ENCODE results near the gene FUCA1.
"Not testable (repeated sequence)": the region's sequence is repeated elsewhere in the genome, so short reads cannot be mapped to it uniquely, and the experiment has no call there.

The FUCA1 gene

DNA sequence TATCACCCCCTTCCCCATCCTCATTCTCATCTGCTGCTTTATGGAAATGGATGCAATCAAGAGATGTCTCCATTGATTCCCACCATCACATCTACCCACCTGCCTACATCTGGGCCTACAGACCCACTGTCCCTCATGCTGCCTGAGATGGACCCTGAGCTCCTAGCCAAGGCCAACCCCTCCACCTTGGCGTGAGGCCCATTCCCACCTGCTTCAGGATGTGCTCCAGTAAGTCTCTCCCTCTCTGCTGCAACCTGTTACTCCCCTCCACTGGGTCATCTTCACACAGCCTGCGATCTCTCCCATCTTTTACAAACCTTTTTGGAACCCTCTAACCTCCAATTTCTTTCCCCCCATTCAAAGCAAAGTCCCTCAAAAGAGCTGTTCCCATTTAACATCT, 63.1 kb downstream of the FUCA1 start:
- TF ChIP-seq, protein P1, sequence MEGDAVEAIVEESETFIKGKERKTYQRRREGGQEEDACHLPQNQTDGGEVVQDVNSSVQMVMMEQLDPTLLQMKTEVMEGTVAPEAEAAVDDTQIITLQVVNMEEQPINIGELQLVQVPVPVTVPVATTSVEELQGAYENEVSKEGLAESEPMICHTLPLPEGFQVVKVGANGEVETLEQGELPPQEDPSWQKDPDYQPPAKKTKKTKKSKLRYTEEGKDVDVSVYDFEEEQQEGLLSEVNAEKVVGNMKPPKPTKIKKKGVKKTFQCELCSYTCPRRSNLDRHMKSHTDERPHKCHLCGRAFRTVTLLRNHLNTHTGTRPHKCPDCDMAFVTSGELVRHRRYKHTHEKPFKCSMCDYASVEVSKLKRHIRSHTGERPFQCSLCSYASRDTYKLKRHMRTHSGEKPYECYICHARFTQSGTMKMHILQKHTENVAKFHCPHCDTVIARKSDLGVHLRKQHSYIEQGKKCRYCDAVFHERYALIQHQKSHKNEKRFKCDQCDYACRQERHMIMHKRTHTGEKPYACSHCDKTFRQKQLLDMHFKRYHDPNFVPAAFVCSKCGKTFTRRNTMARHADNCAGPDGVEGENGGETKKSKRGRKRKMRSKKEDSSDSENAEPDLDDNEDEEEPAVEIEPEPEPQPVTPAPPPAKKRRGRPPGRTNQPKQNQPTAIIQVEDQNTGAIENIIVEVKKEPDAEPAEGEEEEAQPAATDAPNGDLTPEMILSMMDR (IDR thresholded peaks at IDR 0.05; ENCODE audit: borderline replicate concordance, control extremely low read depth, extremely low read depth, insufficient read depth, missing control alignments): no peak
- in situ Hi-C loops (cut with MboI; ENCODE audit: low sequenced_read_pairs, unreplicated experiment): no loop called here
- DNase-seq (ENCODE audit: low spot score): no peak

DNA sequence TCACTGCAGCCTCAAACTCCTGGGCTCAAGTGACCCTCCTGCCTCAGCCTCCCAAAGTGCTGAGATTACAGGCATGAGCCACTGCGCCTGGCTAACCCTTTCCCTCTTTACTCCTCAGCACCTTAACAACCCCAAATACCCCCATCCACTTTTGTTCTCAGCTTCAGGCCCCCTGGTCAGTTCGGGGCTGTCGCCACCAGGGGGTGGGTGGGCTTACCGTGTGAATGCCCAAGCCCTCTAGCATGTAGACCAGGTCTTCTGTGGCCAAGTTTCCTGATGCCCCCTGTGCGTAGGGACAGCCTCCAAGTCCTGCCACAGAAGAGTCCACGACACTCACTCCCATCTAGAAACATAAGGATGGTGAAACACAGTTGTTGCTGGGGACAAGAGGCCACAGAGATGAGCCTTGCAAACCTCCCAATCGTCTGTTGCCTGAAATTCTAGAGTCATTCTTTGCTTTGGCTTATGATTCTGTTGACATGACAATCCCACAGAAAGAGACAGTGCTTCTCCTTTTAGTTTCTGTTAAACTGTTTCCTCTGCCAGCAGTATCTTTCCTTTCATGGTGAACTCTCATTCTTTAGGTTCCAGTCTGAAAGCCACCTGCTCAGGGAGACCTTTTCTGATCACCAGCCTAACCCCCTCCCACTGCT, 63.8 kb downstream of the FUCA1 start:
- in situ Hi-C loops (cut with MboI; ENCODE audit: low sequenced_read_pairs, unreplicated experiment): no loop called here
- TF ChIP-seq, protein P1 (IDR thresholded peaks at IDR 0.05; ENCODE audit: borderline replicate concordance, control extremely low read depth, extremely low read depth, insufficient read depth, missing control alignments): no peak
- DNase-seq (ENCODE audit: low spot score): no peak

DNA sequence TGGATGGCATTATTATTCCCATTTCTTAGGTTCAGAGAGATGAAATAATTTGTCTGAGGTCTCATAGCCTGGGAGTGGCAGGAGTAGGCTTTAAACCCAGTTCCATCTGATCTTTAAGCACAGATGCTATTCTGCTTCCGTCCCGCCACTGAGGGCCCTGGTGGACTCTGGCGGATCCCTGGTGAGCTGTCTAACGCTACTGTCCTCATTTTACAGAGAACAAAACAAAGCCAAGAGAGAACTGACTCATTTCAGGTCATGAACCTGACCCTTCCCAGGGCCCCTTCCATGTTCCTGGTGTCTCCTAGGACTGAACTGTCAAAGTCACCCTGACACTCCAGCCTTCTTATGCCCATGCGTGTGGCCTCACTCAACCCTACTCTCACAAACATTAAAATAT, 64.4 kb downstream of the FUCA1 start:
- no peak for DNase-seq (ENCODE audit: low spot score)
- TF ChIP-seq, protein P1 (IDR thresholded peaks at IDR 0.05; ENCODE audit: borderline replicate concordance, control extremely low read depth, extremely low read depth, insufficient read depth, missing control alignments): no peak
- in situ Hi-C loops (cut with MboI; ENCODE audit: low sequenced_read_pairs, unreplicated experiment): no loop called here

DNA sequence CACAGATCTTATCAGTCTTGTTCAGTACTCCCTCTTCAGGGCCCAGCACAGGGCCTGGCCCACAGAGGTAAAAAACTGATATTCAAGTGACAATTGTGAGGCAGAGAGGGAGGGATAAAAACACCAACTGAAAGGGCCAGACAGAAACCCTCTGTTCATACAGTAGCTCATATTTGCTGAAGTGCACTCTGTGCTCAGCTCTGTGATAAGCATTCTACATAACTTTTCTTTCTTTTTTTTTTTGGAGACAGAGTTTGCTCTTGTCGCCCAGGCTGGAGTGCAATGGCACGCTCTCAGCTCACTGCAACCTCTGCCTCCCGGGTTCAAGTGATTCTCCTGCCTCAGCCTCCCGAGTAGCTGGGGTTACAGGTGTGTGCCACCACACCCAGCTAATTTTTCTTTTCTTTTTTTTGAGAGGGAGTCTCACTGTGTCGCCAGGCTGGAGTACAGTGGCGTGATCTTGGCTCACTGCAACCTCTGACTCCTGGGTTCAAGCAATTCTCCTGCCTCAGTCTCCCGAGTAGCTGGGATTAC, 65.2 kb downstream of the FUCA1 start:
- DNase-seq (ENCODE audit: low spot score); in situ Hi-C loops (cut with MboI; ENCODE audit: low sequenced_read_pairs, unreplicated experiment): not testable (repeated sequence)

DNA sequence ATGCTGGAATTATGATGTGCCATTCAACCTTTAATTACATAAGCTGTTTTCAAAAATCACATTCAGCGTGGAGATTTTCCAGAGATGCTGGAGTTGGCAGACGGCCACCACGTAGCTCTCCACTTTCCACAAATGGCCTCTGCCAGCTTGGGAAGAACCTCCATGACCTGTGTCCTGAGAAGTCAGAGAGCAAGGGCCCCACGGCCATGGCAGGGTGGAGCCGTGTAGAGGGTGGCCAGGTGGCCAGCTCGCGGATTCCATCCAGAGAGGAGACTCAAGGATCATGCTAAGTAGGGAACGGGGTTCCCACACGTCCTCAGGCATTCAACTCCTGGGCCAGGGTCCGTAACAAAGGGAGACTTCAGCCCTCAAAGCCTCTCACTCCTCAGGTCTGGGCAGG, 66.2 kb downstream of the FUCA1 start:
- in situ Hi-C loops (cut with MboI; ENCODE audit: low sequenced_read_pairs, unreplicated experiment): no loop called here
- no peak for DNase-seq (ENCODE audit: low spot score)

DNA sequence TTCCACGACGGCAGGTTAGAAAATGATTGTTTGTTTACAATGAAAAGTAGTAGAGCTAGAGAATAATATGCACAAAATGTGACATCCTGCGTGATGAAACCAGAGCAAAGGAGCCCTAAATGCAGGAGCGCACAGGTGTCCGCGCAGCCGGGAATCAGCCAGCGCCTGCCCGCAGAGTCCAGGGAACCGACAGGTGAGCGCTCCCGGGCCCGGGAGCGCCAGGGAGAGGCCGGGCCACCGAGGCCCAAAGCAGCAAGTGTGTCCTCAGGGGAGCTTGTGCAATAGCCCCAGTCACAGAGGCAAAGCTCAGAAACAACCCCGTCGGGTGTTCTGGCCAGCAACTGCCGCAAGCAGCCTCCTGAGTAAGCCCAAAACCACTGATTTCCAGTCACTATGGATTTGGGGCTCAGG, 66.7 kb downstream of the FUCA1 start:
- no peak for DNase-seq (ENCODE audit: low spot score)
- TF ChIP-seq, protein P1 (IDR thresholded peaks at IDR 0.05; ENCODE audit: borderline replicate concordance, control extremely low read depth, extremely low read depth, insufficient read depth, missing control alignments): no peak

More for the DNA sequence above, 66.2 kb downstream of the FUCA1 start:
- TF ChIP-seq, protein P1 (IDR thresholded peaks at IDR 0.05; ENCODE audit: borderline replicate concordance, control extremely low read depth, extremely low read depth, insufficient read depth, missing control alignments): no peak

More for the DNA sequence above, 66.7 kb downstream of the FUCA1 start:
- in situ Hi-C loops (cut with MboI; ENCODE audit: low sequenced_read_pairs, unreplicated experiment): no loop called here

Data from GM13976 (cell line).